ENCODE measurements around the gene GPR50. TPM values are rescaled to one million over a fixed set of nuclear protein-coding genes. Genes with fewer than 3 reads are reported as not detected.

GPR50 gene
- total RNA-seq, 2 donors from 2014 or later = not detected

- no peak for TF ChIP-seq POLR2A (IDR thresholded peaks at IDR 0.05)
- TF ChIP-seq POLR2AphosphoS5 (IDR thresholded peaks at IDR 0.05) = no peak
- no peak for TF ChIP-seq CTCF (IDR thresholded peaks at IDR 0.05)
- H3K27me3 ChIP-seq (replicated peaks; ENCODE audit: insufficient read depth) = no peaks in the 10 kb centered on the region
- DNase-seq (ENCODE audit: low spot score) = no peak
- WGBS = 61% methylated on average over 6 of the region's 6 CpGs
- no peak overlapping the region for H3K4me3 ChIP-seq
- no peaks in the 10 kb centered on the region for H3K9me3 ChIP-seq
- intact Hi-C loops (cut with DNase I) = no loop called here
- no peaks in the 10 kb centered on the region for H3K4me1 ChIP-seq (replicated peaks)
- H3K36me3 ChIP-seq = no peaks in the 10 kb centered on the region
- H3K27ac ChIP-seq = no peak overlapping the region
Measured at GRCh38 chrX:151183233-151183753, 6.9 kb downstream of the GPR50 start.

- Histone ChIP-seq H3K9me3 (no peaks in the 10 kb centered on the region), H3K4me3 (no peak overlapping the region), H3K4me1 (replicated peaks) (no peaks in the 10 kb centered on the region), H3K27ac (no peak overlapping the region), H3K27me3 (replicated peaks; ENCODE audit: insufficient read depth) (no peaks in the 10 kb centered on the region), H3K36me3 (no peaks in the 10 kb centered on the region)
- no peak for TF ChIP-seq CTCF (IDR thresholded peaks at IDR 0.05)
- TF ChIP-seq POLR2AphosphoS5 (IDR thresholded peaks at IDR 0.05) = no peak
- no peak for TF ChIP-seq POLR2A (IDR thresholded peaks at IDR 0.05)
- no peak for DNase-seq (ENCODE audit: low spot score)
- WGBS = 11% methylated on average over 14 of the region's 14 CpGs
- intact Hi-C loops (cut with DNase I) = no loop called here
Measured at GRCh38 chrX:151183912-151184565, 7.7 kb downstream of the GPR50 start.

- H3K9me3 ChIP-seq = no peaks in the 10 kb centered on the region
- no peaks in the 10 kb centered on the region for H3K27me3 ChIP-seq (replicated peaks; ENCODE audit: insufficient read depth)
- intact Hi-C loops (cut with DNase I) = no loop called here
Measured at GRCh38 chrX:151184705-151185104, 8.3 kb downstream of the GPR50 start.

GRCh38 chrX:151206871-151207270 is 30.5 kb downstream of the GPR50 start:
- intact Hi-C loops (cut with DNase I) = no loop called here
- H3K27me3 ChIP-seq (replicated peaks; ENCODE audit: insufficient read depth) = no peaks in the 10 kb centered on the region
- H3K4me1 ChIP-seq (replicated peaks) = no peaks in the 10 kb centered on the region
- WGBS = 94% methylated on average over 2 of the region's 2 CpGs
- H3K9me3 ChIP-seq = no peaks in the 10 kb centered on the region
- TF ChIP-seq POLR2AphosphoS5 (IDR thresholded peaks at IDR 0.05) (no peak), CTCF (IDR thresholded peaks at IDR 0.05) (no peak), POLR2A (IDR thresholded peaks at IDR 0.05) (no peak)
- DNase-seq (ENCODE audit: low spot score) = no peak
- no peak overlapping the region for H3K4me3 ChIP-seq
- H3K36me3 ChIP-seq = no peaks in the 10 kb centered on the region
- H3K27ac ChIP-seq = no peak overlapping the region

More at GRCh38 chrX:151184705-151185104, 8.3 kb downstream of the GPR50 start:
- Histone ChIP-seq H3K4me1 (replicated peaks) (no peaks in the 10 kb centered on the region), H3K4me3 (no peak overlapping the region), H3K36me3 (no peaks in the 10 kb centered on the region), H3K27ac (no peak overlapping the region)
- TF ChIP-seq POLR2A (IDR thresholded peaks at IDR 0.05) (no peak), CTCF (IDR thresholded peaks at IDR 0.05) (no peak), POLR2AphosphoS5 (IDR thresholded peaks at IDR 0.05) (no peak)
- 71% methylated on average over 2 of the region's 2 CpGs for WGBS
- no peak for DNase-seq (ENCODE audit: low spot score)

GRCh38 chrX:151225843-151226242 is 49.5 kb downstream of the GPR50 start:
- no peaks in the 10 kb centered on the region for H3K27me3 ChIP-seq (replicated peaks; ENCODE audit: insufficient read depth)
- no peaks in the 10 kb centered on the region for H3K36me3 ChIP-seq
- DNase-seq (ENCODE audit: low spot score) = no peak
- WGBS = 69% methylated on average over 1 of the region's 1 CpG
- intact Hi-C loops (cut with DNase I) = no loop called here
- no peak overlapping the region for H3K4me3 ChIP-seq
- no peaks in the 10 kb centered on the region for H3K4me1 ChIP-seq (replicated peaks)
- no peak overlapping the region for H3K27ac ChIP-seq
- TF ChIP-seq CTCF (IDR thresholded peaks at IDR 0.05) (no peak), POLR2AphosphoS5 (IDR thresholded peaks at IDR 0.05) (no peak), POLR2A (IDR thresholded peaks at IDR 0.05) (no peak)
- no peaks in the 10 kb centered on the region for H3K9me3 ChIP-seq

Measured in prostate gland (tissue), 2 donors.